Forelimb muscle (tissue), 1 donor: ENCODE results near the gene PAFAH1B1. TPM values are rescaled to one million over a fixed set of nuclear protein-coding genes. Genes with fewer than 3 reads are reported as not detected.
"Not testable (repeated sequence)": the region's sequence is repeated elsewhere in the genome, so short reads cannot be mapped to it uniquely, and the experiment has no call there.

Experiments
- DNase-seq: peaks from one replicate; pipeline ENCODE4 v3.0.0-alpha.2; 2013; ENCODE audit warnings: low read depth
- polyA plus RNA-seq: library from polyadenylated mRNA; unstranded; fragments of 120-200 nt; gene quantifications from one replicate; pipeline ENCODE4 v1.2.1, GENCODE V29; 2013; ENCODE audit not compliant: insufficient read length

The PAFAH1B1 gene
- polyA plus RNA-seq, 1 donor: 92.2 TPM

DNA sequence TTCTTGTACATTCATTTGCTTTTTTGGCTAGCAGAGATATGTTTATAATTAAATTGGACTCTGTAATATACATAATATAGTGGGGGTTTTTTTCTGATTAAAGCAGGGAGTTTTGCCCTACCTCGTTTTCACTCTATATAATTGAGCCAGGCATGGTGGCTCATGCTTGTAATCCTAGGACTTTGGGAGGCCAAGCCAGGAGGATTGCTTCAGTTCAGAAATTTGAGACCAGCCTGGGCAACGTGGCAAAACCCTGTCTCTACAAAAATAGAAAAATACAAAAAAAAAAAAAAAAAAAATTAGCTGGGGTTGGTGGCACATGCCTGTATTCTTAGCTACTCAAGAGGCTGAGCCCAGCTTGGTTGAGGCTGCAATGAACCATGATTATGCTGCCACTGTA, 42.2 kb downstream of the PAFAH1B1 start:
- no peak for DNase-seq

GRCh38 chr17:2636169-2636930, 42.9 kb downstream of the PAFAH1B1 start:
- no peak for DNase-seq

DNA sequence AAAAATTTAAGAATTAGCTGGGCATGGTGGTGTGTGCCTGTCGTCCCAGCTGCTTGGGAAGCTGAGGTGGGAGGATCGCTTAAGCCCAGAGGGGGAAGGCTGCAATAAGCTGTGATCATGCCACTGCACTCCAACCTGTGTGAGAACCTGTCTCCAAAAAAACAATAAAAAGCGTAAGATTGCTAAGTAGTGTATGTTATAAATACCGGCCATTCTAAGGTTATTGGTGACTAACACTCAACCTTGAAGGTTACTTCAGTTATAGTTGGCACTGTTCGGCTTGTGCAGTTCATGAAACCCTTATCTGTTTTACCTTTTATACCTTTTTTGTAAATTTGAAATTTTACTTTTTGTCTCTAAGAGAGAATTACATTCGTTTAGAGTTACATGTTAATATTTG, 44.0 kb downstream of the PAFAH1B1 start:
- DNase-seq: no peak

- no peak for DNase-seq
These were observed 51.5 kb downstream of the PAFAH1B1 start for GRCh38 chr17:2644971-2645370.

GRCh38 chr17:2647957-2648356, 54.5 kb downstream of the PAFAH1B1 start:
- DNase-seq: no peak

DNA sequence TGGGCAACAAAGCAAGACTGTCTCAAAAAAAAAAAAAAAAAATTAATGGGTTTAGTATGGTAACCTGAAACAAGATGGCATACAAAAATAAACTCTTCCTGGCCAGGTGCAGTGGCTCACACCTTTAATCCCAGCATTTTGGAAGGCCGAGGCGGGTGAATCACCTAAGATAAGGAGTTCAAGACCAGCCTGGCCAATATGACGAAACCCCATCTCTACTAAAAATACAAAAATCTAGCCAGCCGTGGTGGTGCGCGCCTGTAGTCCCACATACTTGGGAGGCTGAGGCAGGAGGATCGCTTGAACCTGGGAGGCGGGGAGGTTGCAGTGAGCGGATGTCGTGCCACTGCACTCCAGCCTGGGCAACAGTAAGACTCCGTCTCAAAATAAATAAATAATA, 55.7 kb downstream of the PAFAH1B1 start:
- no peak for DNase-seq

GRCh38 chr17:2652911-2653310, 59.5 kb downstream of the PAFAH1B1 start:
- DNase-seq: not testable (repeated sequence)

DNA sequence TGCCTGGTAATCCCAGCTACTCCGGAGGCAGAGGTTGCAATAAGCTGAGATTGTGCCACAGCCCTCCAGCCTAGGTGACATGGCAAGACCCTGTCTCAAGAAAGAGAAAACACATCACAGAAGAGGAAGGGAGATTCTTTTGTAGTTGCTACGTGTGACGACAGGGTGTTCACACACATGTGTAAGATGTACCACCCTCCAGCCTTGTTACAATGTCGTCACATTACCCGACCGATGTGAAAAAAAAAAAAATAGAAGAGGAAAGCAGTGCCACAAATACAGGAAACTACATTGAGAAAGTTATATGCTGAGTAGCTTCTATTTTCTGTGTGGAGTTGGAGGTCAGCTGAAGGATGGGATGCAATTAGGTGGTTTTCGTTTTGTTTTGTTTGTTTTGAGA, 62.1 kb downstream of the PAFAH1B1 start:
- DNase-seq: no peak

DNA sequence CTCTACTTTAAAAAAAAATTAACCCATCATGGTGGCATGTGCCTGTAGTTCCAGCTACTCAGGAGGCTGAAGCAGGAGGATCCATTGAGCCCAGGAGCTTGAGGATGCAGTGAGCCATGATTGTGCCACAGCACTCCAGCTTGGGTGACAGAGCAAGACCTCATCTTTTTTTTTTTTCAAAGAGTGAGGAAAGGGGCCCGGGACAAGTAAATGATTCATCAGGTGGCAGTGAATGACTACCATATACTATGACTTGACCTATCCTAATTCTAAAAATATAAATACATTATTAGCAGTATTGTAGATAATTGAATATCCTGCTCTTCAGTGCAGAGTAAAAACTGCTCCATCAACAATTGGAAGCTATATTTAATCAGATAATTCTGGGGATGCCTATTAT, 62.8 kb downstream of the PAFAH1B1 start:
- DNase-seq: no peak

- not testable (repeated sequence) for DNase-seq
These were observed 65.9 kb downstream of the PAFAH1B1 start for GRCh38 chr17:2659337-2659736.

GRCh38 chr17:2660410-2660809, 67.0 kb downstream of the PAFAH1B1 start:
- not testable (repeated sequence) for DNase-seq

GRCh38 chr17:2672026-2672425, 78.6 kb downstream of the PAFAH1B1 start:
- no peak for DNase-seq

- DNase-seq: not testable (repeated sequence)
These were observed 85.8 kb downstream of the PAFAH1B1 start for GRCh38 chr17:2679247-2679646.

DNA sequence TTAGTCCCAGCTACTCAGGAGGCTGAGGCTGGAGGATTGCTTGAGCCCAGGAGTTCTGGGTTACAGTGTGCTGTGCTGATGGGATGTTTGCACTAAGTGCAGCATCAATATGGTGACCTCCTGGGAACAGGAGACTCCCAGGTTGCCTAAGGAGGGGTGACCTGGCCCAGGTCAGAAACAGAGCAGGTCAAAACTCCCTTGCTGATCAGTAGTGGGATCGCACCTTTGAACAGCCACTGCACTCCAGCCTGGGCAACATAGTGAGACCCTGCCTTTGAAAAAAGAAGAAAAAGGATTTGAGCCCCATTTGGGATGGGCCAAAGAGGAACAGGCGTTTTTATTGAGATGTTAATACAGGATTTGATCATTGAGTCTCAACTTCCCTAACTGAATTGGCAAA, 87.5 kb downstream of the PAFAH1B1 start:
- DNase-seq: no peak

DNA sequence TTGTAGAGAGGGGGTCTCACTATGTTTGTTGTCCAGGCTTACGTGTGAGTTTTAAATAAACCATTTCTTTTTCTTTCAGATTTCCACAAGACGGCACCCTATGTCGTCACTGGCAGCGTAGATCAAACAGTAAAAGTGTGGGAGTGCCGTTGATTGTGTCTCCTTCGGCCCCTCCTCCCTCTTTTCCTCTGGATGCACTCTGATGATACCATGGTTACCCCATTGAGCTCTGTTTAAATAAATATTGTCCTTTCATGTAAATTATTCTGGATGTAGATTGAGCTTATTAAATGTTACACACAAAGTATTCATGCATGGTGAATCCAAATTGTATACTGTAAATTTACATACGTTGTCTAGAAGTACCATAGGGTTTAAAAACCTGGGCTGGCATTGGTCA, 88.2 kb downstream of the PAFAH1B1 start:
- DNase-seq: no peak

DNA sequence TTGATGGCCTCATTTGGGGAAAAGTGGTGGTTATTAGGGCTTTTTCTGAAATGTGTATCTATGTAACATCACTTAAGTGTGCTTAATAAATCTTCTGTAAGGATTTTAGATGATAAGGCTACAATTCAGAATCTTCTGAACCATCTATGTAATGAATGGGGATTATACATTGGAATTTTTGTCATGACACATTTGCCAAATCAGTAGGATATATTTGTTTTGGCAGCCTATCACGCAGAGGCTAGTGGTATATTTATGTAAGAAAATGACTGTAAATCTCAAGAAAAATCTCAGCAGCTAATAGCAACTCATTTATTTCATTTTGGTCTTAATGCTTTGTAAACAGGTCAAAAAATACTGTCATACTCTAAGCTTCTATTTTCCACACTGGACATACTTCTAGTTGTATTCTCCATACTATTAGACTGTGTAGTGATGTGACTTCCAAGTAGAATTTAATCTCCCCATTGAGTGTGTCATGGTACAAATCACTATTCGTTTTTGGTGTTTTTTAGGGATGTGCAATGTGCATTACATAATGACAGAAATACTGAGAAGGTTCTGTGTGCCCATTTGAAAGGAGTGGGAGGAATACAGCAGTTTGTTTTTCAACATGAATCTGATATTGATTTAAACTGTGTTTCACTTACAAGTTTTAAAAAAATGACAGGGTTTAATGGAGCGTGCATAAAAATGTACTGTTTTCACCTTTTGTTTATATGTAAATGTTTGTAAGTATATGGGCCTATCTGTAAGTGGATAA, 88.9 kb downstream of the PAFAH1B1 start:
- DNase-seq: no peak

- no peak for DNase-seq
These were observed 90.5 kb downstream of the PAFAH1B1 start for GRCh38 chr17:2683912-2684311.

- DNase-seq: no peak
These were observed 91.1 kb downstream of the PAFAH1B1 start for GRCh38 chr17:2684549-2684948.

DNA sequence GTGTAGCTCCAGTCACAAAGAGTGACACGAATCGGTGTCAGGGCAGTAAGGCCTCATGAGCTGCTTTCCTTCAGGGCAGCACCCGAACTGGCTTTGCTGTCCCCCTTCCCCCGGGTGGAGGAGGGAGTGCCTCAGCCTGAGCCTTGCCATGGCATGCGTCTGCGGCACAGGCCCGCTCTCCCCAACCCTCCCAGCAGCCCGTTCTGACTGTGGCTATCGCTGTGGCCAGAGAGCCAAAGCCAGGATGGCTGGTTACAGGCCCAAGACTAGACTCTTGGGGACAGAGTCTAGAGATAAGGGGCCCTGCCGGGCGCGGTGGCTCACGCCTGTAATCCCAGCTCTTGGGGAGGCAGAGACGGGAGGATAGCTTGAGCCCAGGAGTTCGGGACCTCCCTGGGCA, 92.2 kb downstream of the PAFAH1B1 start:
- no peak for DNase-seq

- no peak for DNase-seq
These were observed 93.6 kb downstream of the PAFAH1B1 start for GRCh38 chr17:2687074-2687418.

GRCh38 chr17:2688351-2689342, 95.2 kb downstream of the PAFAH1B1 start:
- no peak for DNase-seq
